K562 (cell line): Measurements from ENCODE around the gene SLAIN2. TPM values are rescaled to one million over a fixed set of nuclear protein-coding genes. Genes with fewer than 3 reads are reported as not detected.

ENCODE experiments used
- ATAC-seq: fragments of 200-7000 bp; cut with Tn5 transposase; 3 replicates; pipeline ENCODE4 v1.9.1; 2020; ENCODE audit warnings: moderate library complexity
- BruUV-seq: library from RNA; stranded (reverse); fragments of 400-500 nt; replicated peaks from 2 replicates; lab custom pipeline; 2021; lab: Mats Ljungman, UMichigan
- CTCF ChIA-PET: fragments of 300-600 bp; formaldehyde crosslinking; extraction: SDS; loops from one replicate; lab custom pipeline; 2021; ENCODE audit warnings: low intra/inter-chr PET ratio; lab: Yijun Ruan, JAX
- POLR2A ChIA-PET: fragments of 300-600, 350-650 bp; sonication (Branson Sonifier 250); formaldehyde crosslinking; extraction: SDS; loops from one replicate; lab custom pipeline; 2021; ENCODE audit warnings: antibody characterized with exemption, inconsistent platforms; lab: Yijun Ruan, JAX
- DNase-seq, 4 experiments: peaks; one replicate each; pipeline versions ENCODE4 v3.0.0 to v3.0.0-alpha.2; 2011 to 2018; ENCODE audit warnings: low spot score in 3 of 4, mixed read lengths in 3 of 4; ENCODE audit errors: extremely low read depth in 1 of 4
- FAIRE-seq: peaks from 2 replicates; lab custom pipeline; 2011; peaks lifted over from hg19 to GRCh38; lab: Jason Lieb, UNC
- H2AFZ ChIP-seq: 2 replicates; pipeline ENCODE4 v1.6.0; 2011; ENCODE audit warnings: low read depth, low read length, control low read depth, inconsistent platforms
- H3K27ac ChIP-seq: fragments of 200-600 bp; 3 replicates; pipeline ENCODE4 v1.8.0; 2011; ENCODE audit warnings: low read depth, mild to moderate bottlenecking, control low read depth, inconsistent platforms, low read length, moderate library complexity, mixed read lengths; ENCODE audit errors: extremely low read depth
- H3K27me3 ChIP-seq, 2 experiments: fragments of 300-600 bp in 1 of 2; 2 replicates in 1 of 2; 3 replicates in 1 of 2; pipeline versions ENCODE4 v1.6.0 to v1.8.0; 2011; ENCODE audit warnings: inconsistent platforms in 2 of 2, low read length in 2 of 2, mild to moderate bottlenecking in 1 of 2, mixed read lengths in 1 of 2, moderate library complexity in 1 of 2; ENCODE audit not compliant: control insufficient read depth in 2 of 2, insufficient read depth in 2 of 2
- H3K36me3 ChIP-seq: fragments of 300-600 bp; 3 replicates; pipeline ENCODE4 v1.8.0; 2011; ENCODE audit warnings: mild to moderate bottlenecking, low read length, inconsistent platforms; ENCODE audit not compliant: control insufficient read depth, insufficient read depth
- H3K4me1 ChIP-seq, 2 experiments: fragments of 200-600 bp in 1 of 2; replicated peaks in 1 of 2; 2 replicates in 1 of 2; 3 replicates in 1 of 2; pipeline versions ENCODE4 v1.5.1 to v1.8.0; 2011; ENCODE audit warnings: inconsistent platforms in 2 of 2, low read length in 2 of 2, mild to moderate bottlenecking in 1 of 2, mixed read lengths in 1 of 2, moderate library complexity in 1 of 2; ENCODE audit not compliant: control insufficient read depth in 2 of 2, insufficient read depth in 2 of 2
- H3K4me2 ChIP-seq: 2 replicates; pipeline ENCODE4 v1.6.1; 2011; ENCODE audit warnings: low read length, control low read depth, inconsistent platforms, mixed read lengths; ENCODE audit not compliant: insufficient read depth
- H3K4me3 ChIP-seq: fragments of 200-600 bp; sonication (generic), shearing (Covaris generic); 2 replicates; pipeline ENCODE4 v1.5.1; 2016; ENCODE audit warnings: control low read depth, inconsistent platforms
- H3K79me2 ChIP-seq: fragments of 200-600 bp; 3 replicates; pipeline ENCODE4 v1.8.0; 2011; ENCODE audit warnings: low read length, inconsistent platforms; ENCODE audit not compliant: control insufficient read depth, insufficient read depth
- H3K9ac ChIP-seq, 2 experiments: 2 replicates each; pipeline versions ENCODE4 v1.6.0 to v1.6.1; 2011; ENCODE audit warnings: low read depth in 2 of 2, low read length in 2 of 2, control low read depth in 1 of 2, inconsistent platforms in 1 of 2, mild to moderate bottlenecking in 1 of 2, mixed read lengths in 1 of 2; ENCODE audit not compliant: insufficient read depth in 1 of 2
- H3K9me1 ChIP-seq: one replicate; pipeline ENCODE4 v1.6.0; 2011; ENCODE audit warnings: inconsistent platforms, mild to moderate bottlenecking, low read length, moderate library complexity; ENCODE audit not compliant: control insufficient read depth, insufficient read depth
- H3K9me3 ChIP-seq: replicated peaks from 2 replicates; pipeline ENCODE4 v1.5.1; 2011; ENCODE audit warnings: low read depth, low read length, inconsistent platforms; ENCODE audit not compliant: control insufficient read depth, insufficient read depth
- H4K20me1 ChIP-seq: replicated peaks from 2 replicates; pipeline ENCODE4 v1.6.1; 2011; ENCODE audit warnings: low read length, inconsistent platforms, mixed read lengths; ENCODE audit not compliant: control insufficient read depth, insufficient read depth
- ATF3 ChIP-seq, 2 experiments: fragments of 450-650 bp in 1 of 2; sonication (generic) in 1 of 2; formaldehyde crosslinking in 1 of 2; IDR thresholded peaks in 1 of 2; conservative IDR thresholded peaks in 1 of 2; 2 replicates each; pipeline versions ENCODE4 v1.6.1 to v1.8.1; 2016 to 2023; ENCODE audit warnings: mild to moderate bottlenecking in 2 of 2, moderate library complexity in 2 of 2, inconsistent platforms in 1 of 2, missing genetic modification reagents in 1 of 2
- JUND ChIP-seq, 2 experiments: IDR thresholded peaks; 2 replicates in 1 of 2; 3 replicates in 1 of 2; pipeline ENCODE4 v1.6.1; 2011; ENCODE audit warnings: borderline replicate concordance in 2 of 2, low read depth in 2 of 2, low read length in 2 of 2, improper control_type of control experiment in 1 of 2, missing biosample characterization in 1 of 2, missing genetic modification characterization in 1 of 2, missing genetic modification reagents in 1 of 2
- in situ Hi-C: fragments of 300-500 bp; cut with MboI; formaldehyde crosslinking; loops from 4 replicates; pipeline ENCODE4 v1.15.0; 2018; ENCODE audit warnings: inconsistent platforms, mixed read lengths
- intact Hi-C: fragments of 100-400 bp; cut with micrococcal nuclease; formaldehyde crosslinking; loops from 2 replicates; pipeline ENCODE4 v1.14.2; 2022
- polyA plus RNA-seq, 8 experiments: library from polyadenylated mRNA; depleted of rRNA in 4 of 8; stranded (reverse) in 5 of 8; unstranded in 3 of 8; fragments of >200 nt; fragmentation: Nextera tagmentation in 2 of 8; fragmentation: Illumina TruSeq in 1 of 8; extraction: Ambion mirVana in 2 of 8; extraction: Trizol in 1 of 8; gene quantifications; 2 replicates each; pipeline versions ENCODE4 v1.2.1 to v1.2.3, GENCODE V29; 2011 to 2014; ENCODE audit warnings: inconsistent platforms in 1 of 8, missing spikeins in 1 of 8
- total RNA-seq, 7 experiments: library from RNA; depleted of rRNA in 6 of 7; stranded (reverse); fragments of >200 nt in 6 of 7; fragmentation: Illumina TruSeq in 2 of 7; extraction: Trizol in 2 of 7; gene quantifications; 2 replicates each; pipeline versions ENCODE4 v1.2.1 to v1.2.3, GENCODE V29; 2011 to 2021; ENCODE audit warnings: low replicate concordance in 1 of 7

The SLAIN2 gene
- total and polyA plus RNA-seq, 9 of the 15 experiments (the other 6 are each of a cell fraction or from before 2014, with no cell fraction given) = 3.5 to 116 (median 35.0) TPM

DNA sequence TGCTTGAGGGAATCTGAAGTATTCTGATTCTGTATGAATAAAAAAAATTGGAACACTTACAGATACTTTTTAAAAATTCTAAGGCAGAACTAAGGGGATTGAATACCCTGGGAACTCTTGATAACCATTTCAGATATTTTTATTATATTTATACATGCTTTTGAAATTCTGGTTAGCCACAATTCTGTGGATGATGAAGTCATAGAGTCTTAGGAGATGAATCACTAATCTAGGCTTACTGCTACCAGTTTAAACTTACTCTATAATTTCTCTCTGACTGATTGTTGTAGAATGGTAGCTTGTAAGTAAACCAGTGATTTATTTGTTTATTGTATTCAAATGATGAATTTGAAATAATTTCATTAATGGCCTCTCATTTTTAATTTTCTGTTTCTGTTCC is 11.4 kb upstream of the SLAIN2 start:
- CTCF ChIA-PET = no interaction called here
- FAIRE-seq (no peak), ATAC-seq (no peak)

More for the DNA sequence above, 11.4 kb upstream of the SLAIN2 start:
- in situ Hi-C loops = no loop called here
- Histone ChIP-seq H3K79me2 (no peaks in the 10 kb centered on the region), H3K9me1 (no peaks in the 10 kb centered on the region), H3K4me1 (peaks cover 0 to 19% of the 10 kb centered on the region in 2 experiments; a peak in 3 of 5 replicates), H2AFZ (no peak overlapping the region), H3K27ac (no peak overlapping the region), H3K4me3 (no peak overlapping the region), H3K27me3 (no peaks in the 10 kb centered on the region), H3K4me2 (no peak overlapping the region), H4K20me1 (no peaks in the 10 kb centered on the region), H3K9ac (no peak overlapping the region), H3K36me3 (no peaks in the 10 kb centered on the region), H3K9me3 (no peaks in the 10 kb centered on the region)
- no TSS peak for BruUV-seq
- TF ChIP-seq JUND (IDR thresholded peaks at IDR 0.05; ENCODE audit: borderline replicate concordance, low read depth, low read length) (no peak), JUND (tag; IDR thresholded peaks at IDR 0.05; ENCODE audit: borderline replicate concordance, low read depth, low read length) (no peak), ATF3 (IDR thresholded peaks at IDR 0.05) (peak; percentile 50; the same call in 1 of the 2 replicates), ATF3 (CRISPR knock-in tag; conservative IDR thresholded peaks at IDR 0.05) (no peak)
- intact Hi-C loops = no loop called here
- DNase-seq = no peak
- POLR2A ChIA-PET = interaction anchor here (2.7 kb wide), 1 partner anchor 10 kb away, joined by 16 read pairs; the partner anchor contains the start of gene SLAIN2
